HG03097 (cell line): Measurements from ENCODE around the gene RFX2.
"Not testable (repeated sequence)": the region's sequence is repeated elsewhere in the genome, so short reads cannot be mapped to it uniquely, and the experiment has no call there.

ENCODE experiments used
- ATAC-seq: cut with Tn5 transposase; IDR thresholded peaks from one replicate; pipeline ENCODE4 v1.9.1; 2021; ENCODE audit not compliant: unreplicated experiment, low FRiP score

RFX2 gene

DNA sequence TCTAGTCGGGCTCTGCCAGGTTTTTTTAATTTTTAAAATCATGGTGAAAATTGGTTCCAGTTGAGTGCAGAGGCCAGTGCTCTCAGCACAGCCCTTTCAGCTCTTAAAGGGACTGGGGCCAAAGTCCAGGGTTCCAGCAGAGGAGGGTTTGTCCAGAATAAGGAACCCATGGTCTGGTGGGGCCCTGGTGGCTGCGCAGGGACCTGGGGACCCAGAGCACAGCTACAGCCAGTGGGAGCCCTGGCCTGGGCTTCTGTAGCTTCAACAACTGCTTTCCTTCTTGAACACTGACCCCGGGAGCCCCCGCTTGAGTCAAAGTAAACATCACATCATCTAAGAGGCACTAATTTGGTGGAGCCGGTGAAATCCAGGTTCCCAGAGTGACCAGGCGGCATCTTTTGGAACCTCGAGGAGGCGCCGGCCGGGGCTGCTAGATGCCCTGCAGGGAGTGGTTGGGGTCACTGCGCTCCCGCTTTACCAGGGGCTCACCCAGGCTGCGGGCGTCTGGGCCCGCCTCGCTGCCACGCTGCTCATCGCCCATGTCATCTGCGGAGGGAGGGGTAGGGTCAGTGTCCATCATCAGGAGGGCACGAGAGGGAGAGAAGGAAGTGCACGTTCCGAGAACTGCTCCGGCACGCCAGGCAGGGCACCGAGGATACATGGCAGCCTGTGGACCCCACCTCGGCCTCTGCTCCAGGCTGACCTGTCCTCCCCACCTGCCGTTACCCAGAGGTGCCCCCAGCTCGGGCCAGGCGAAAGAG is 115.7 kb downstream of the RFX2 start:
- ATAC-seq: no peak

GRCh38 chr19:5993648-5994358 is 116.5 kb downstream of the RFX2 start:
- no peak for ATAC-seq

- ATAC-seq: no peak
These were observed 117.1 kb downstream of the RFX2 start for GRCh38 chr19:5993201-5993600.

- no peak for ATAC-seq
These were observed 117.5 kb downstream of the RFX2 start for GRCh38 chr19:5992756-5993155.

GRCh38 chr19:5991244-5991838 is 119.0 kb downstream of the RFX2 start:
- no peak for ATAC-seq

DNA sequence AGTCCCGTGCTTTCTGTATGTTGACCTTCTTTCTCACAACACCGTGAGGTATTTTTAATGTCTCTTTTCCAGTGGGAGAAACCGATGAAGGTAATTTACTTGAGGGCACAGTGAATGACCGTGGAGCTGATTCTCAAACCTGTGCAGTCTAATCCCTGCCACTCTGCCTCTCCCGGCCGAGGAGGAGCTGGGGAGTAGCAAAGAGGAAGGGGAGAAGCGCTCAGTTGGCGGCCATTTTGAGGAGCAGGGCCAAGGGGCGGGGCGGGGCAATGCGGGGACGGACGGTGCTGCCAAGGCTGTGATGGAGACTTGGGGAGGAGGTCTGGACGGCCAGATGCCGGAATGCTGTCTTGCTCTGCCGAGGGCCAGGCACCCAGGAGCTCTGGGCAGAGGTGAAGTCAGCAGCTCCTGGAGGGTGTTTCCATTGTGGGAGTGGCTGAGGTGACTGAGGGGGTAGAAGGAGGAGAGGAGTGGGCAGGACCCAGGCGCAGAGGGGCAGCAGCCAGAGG is 120.0 kb downstream of the RFX2 start:
- ATAC-seq: no peak

DNA sequence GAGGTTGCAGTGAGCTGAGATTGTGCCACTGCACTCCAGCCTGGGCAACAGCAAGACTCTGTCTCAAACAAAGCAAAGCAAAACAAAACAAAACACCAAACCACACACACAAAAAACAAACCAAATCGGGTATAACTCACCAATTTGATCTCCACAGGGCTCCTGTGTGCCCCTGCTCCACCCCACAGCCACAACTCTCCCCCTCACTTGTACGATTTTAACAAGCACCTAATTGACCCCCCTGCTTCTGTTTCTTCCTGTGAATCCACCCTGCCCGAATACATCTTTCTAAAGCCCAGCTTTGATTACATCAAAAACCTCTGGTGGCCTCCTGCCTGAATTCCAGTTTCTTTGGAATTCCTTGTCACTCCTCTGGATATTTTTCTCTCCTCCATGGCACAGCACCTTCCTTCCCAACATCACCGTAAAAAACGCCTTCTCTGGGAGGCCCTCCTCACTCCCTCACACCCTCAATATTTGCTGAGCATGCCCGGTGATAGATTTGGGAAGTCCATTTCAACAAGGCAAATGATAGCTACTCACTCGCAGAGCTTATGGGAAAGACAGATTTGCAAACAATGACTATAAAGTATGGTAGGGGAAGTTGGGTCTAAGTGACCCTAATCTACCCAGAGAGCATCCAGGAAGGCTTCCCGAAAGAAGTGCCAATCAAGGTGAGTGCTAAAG is 120.8 kb downstream of the RFX2 start:
- no peak for ATAC-seq

GRCh38 chr19:5988517-5989387 is 121.5 kb downstream of the RFX2 start:
- no peak for ATAC-seq

DNA sequence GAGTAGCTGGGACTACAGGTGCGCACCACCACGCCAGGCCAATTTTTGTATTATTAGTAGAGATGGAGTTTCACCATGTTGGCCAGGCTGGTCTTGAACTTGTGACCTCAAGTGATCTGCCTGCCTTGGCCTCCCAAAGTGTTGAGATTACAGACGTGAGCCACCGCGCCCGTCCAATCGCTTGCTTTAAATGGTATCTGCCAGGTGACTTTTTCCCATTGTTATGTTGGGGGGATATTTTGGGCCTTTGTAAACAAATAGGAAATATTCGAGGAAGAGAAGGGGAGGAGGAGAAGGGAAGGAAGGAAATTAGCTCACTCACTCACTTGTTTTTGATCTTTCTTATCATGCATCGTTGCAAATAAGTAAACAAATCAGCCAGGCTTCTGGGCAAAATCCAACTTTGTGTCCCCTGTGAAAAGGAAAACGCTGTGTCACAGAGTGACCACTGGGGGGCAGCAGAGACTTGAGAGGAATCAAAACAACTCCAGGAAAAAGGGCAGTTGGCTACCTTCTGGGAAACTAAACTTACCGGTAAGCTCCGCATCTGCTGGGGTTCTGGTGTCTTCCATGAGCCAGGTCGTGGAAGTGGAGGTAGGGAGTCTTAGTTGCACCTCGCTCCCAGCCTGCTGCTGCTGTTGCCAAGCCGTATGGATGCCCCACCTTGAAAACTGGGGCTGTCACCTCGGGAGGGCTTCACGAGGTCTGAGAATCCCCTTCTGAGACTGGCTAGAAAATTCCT is 123.1 kb downstream of the RFX2 start:
- no peak for ATAC-seq

DNA sequence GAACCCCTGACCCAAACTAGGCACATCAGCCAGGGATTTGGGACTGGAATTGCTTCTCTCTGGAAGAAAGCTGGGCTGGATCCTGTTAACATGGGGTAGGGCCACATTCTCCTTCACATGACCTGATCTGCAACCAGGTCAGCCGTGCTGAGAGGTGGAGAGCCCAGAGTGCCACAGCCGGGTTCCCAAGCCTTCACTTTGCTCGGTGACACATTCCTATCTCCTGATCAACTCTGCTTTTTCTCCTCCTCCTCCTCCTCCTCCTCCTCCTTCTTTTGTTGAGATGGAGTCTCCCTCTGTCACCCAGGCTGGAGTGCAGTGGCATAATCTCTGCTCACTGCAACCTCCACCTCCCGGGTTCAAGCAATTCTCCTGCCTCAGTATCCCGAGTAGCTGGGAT is 124.5 kb downstream of the RFX2 start:
- ATAC-seq: not testable (repeated sequence)

DNA sequence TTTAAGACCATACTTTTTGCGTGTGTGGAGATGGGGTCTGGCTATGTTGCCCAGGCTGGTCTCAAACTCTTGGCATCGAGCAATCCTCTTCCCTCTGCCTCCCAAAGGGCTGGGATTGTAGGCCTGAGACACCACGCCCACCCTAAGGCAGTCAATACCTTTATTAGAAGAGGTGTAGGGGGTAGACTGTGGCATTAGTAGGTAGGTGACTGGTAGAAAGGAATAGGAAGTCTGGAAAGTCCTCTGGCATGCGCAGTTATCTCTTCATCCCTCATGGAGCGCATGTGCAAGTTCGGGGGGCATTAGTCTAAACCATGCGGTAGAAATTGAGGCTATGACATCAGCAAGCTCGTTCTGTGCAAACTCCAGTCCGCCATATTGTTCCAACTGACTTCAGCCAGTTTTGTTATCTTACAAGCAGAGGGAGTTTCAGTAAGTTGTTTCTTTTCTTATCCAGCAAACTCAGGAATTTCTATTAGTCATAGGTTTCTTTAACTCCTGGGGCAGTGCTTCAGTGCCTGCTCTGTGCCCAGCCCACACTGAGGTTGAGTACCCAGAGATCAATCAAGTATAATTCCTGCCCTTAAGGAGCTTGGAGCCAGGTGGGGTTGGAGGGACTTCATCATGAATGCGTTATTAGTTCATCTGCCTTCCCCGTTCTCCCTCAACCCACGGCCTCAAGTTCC is 125.1 kb downstream of the RFX2 start:
- no peak for ATAC-seq

GRCh38 chr19:5984600-5984999 is 125.7 kb downstream of the RFX2 start:
- ATAC-seq: no peak

GRCh38 chr19:5983367-5983955 is 126.8 kb downstream of the RFX2 start:
- no peak for ATAC-seq

DNA sequence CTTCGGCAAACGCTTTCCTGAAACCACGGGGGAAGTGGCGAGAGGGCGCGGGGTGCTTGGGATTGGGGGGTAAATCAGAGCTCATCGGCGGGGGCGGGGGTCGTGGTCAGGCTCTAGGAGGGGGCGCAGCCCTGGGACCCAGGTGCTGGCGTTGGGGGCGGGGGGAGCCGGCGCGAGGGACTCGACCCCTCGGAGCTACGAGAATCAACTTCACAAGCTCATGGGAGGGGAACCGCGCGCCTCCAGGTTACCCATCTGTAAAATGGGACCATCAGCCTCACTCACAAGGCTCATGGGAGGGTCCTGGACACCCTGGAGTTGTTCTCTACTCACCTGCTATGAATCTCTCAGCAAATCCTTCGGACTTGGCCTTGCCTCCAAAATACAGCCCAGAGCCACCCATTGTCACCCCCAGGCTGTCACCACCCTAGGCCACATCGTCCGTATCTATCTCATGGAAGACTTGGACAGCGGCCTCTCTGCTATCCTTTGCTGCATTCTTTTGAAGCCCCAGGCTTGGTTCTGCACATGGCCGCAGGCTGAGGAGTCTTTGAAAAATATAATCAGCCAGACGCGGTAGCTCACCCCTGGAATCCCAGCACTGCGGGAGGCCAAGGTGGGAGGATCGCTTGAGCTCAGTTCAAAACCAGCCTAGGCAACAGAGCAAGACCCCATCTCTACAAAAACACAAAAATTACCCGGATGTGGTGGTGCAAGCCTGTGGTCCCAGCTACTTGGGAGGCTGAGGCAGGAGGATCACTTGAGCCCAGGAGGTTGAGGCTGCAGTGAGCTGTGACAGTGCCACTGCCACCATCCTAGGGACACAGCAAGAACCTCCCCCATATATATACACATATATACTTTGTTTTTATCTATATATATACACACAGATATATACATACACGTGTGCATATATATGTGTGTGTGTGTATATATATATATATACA is 131.4 kb downstream of the RFX2 start:
- no peak for ATAC-seq

DNA sequence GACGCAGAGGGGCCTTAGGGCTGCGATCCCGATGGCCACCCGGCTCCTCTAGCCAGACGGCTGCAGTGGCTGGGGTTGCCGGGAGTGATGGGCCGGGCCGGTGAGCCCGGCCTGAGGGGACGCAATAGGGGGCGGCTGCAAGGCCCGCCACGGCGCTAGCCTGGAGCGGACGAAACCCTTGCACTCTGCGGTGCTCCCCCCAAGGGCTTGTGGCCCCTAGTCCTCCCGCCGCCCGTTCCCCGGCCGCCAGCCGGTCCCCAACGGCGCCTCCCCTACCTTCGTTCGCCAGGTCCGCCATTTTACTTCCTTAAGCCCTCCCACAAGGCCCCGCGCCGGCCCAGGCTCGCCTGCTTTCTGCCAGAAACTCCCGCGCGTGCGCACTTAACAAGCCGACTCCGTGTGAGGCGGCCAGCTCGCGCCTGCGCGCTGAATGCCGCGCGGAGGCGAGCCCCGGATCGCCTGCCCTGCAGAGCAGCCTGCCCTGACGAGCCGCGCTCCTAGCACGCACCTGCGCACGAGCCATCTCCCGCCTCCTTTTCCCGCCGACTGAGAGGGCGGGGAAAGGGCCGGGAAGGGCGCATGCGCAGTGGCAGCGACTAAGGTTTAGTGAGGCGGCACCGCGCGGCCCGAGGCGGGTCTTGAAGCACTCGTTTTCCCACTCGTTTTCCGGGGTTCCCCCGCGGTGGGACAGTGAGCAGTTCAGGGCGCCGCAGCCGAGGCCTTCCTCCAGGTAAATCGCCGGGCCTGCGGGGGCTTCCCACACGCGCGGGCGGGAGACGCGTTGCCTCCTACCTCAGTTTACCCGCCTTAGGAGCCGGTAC is 132.3 kb downstream of the RFX2 start, which contains the start of gene RANBP3:
Gene RANBP3 (minus strand): TSS at position 356 of the 821 bp plus-strand sequence. CDS start 58 bp downstream, at position 298.
- peak; percentile 87 for ATAC-seq

DNA sequence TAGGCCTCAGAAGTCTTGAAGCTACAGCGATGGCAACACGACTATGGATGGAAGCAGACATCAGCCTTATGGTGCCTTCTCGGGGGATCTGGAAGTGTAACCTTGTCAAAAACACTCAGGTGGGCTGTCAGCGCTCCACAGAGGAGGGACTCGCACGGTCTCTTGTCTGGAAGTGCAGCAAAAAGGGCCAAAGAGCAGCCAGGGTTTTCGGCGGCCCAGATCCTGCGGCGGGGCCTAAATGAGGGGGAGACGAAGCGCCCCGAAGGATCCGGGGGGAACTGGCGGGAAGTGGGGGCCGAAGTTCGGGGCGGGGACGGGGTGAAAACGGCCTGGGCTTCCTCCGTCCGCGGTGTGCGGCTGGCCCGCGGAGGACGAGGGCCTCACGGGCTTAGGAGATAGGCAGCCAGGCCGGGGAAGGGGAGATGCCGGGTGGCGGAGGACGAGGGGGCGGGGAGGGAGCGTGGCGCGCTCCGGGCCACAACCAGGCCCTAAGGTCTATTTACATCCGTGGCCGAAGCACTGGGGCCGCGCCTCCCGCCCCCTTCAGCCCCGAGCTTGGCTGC is 133.0 kb downstream of the RFX2 start:
- ATAC-seq: peak; percentile 8
